Peyer's patch (tissue), 4 donors: ENCODE data around the gene TNRC6A.

Experiments used
- POLR2A ChIP-seq, 2 donors: fragments of 450-650 bp; IDR thresholded peaks; one replicate each; pipeline ENCODE4 v1.5.1; 2017; ENCODE audit warnings: antibody characterized with exemption in 2 of 2, mild to moderate bottlenecking in 2 of 2, moderate library complexity in 2 of 2
- TF ChIP-seq, protein P1 (sequence below), 6 experiments: fragments of 450-650 bp in 4 of 6; fragments of 200-600 bp in 2 of 6; sonication (generic) in 1 of 6; IDR thresholded peaks; one replicate each; pipeline ENCODE4 v1.5.1; 2017 to 2019; ENCODE audit warnings: antibody characterized with exemption in 6 of 6, mild to moderate bottlenecking in 3 of 6, moderate library complexity in 1 of 6

DNA sequence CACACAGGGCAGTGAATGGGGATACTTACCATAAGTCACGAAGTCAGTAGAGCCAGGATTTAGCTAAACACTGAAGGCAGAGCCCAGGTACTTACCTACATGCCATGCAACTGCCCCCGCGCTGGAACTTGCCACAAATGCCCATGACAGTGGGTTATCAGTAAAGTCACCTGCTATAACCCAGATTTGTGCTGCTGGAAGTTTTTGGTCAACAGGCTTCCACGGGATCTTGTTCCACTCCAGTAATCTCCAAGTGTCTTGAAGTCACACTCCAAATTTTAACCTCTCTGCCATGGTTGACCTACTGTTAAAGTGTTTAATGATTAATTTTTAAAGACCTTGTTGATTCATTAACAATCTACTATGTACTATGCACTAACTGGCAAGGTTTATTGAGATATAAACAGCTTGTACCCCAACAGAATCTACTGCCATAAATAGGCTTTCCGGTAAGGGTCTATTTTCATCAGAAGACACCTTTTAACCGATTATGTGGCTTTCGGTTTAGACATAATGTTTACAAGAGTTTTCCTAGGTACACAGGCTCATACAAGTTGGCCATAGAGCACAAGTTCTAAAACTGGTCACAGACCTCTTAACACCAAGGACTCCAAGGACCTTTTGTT is 110.0 kb downstream of the TNRC6A start:
- no peak for TF ChIP-seq POLR2A (IDR thresholded peaks at IDR 0.05)
- TF ChIP-seq, protein P1, sequence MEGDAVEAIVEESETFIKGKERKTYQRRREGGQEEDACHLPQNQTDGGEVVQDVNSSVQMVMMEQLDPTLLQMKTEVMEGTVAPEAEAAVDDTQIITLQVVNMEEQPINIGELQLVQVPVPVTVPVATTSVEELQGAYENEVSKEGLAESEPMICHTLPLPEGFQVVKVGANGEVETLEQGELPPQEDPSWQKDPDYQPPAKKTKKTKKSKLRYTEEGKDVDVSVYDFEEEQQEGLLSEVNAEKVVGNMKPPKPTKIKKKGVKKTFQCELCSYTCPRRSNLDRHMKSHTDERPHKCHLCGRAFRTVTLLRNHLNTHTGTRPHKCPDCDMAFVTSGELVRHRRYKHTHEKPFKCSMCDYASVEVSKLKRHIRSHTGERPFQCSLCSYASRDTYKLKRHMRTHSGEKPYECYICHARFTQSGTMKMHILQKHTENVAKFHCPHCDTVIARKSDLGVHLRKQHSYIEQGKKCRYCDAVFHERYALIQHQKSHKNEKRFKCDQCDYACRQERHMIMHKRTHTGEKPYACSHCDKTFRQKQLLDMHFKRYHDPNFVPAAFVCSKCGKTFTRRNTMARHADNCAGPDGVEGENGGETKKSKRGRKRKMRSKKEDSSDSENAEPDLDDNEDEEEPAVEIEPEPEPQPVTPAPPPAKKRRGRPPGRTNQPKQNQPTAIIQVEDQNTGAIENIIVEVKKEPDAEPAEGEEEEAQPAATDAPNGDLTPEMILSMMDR (IDR thresholded peaks at IDR 0.05): no peak
